Thymus (tissue), 11 donors: ENCODE data around the gene TGFA. TPM values are rescaled to one million over a fixed set of nuclear protein-coding genes. Genes with fewer than 3 reads are reported as not detected.
A peak's percentile ranks its signal among the peaks of the same experiment; 100 is the strongest.

ENCODE experiments used
- DNase-seq, 9 donors: peaks; one replicate each; pipeline ENCODE4 v3.0.0-alpha.2; 2013; ENCODE audit warnings: low spot score in 9 of 9, low read depth in 6 of 9, missing footprints in 1 of 9
- H3K27ac ChIP-seq, 2 donors: one replicate each; pipeline ENCODE4 v1.5.1; 2013; ENCODE audit warnings: control low read depth in 1 of 2, low read depth in 1 of 2, low read length in 1 of 2, mild to moderate bottlenecking in 1 of 2, moderate library complexity in 1 of 2
- H3K27me3 ChIP-seq, 2 donors: one replicate each; pipeline ENCODE4 v1.5.1; 2013; ENCODE audit warnings: low read length in 1 of 2; ENCODE audit not compliant: control insufficient read depth in 2 of 2, insufficient read depth in 1 of 2
- H3K36me3 ChIP-seq, 2 donors: one replicate each; pipeline ENCODE4 v1.5.1; 2013; ENCODE audit warnings: low read length in 1 of 2, mild to moderate bottlenecking in 1 of 2, moderate library complexity in 1 of 2; ENCODE audit not compliant: control insufficient read depth in 2 of 2, insufficient read depth in 2 of 2
- H3K4me1 ChIP-seq, 2 donors: one replicate each; pipeline ENCODE4 v1.5.1; 2013; ENCODE audit warnings: low read length in 2 of 2; ENCODE audit not compliant: control insufficient read depth in 2 of 2, insufficient read depth in 2 of 2
- H3K4me3 ChIP-seq, 2 donors: one replicate each; pipeline ENCODE4 v1.5.1; 2013; ENCODE audit warnings: low read length in 2 of 2, control low read depth in 1 of 2, mild to moderate bottlenecking in 1 of 2
- H3K9me3 ChIP-seq, 2 donors: one replicate each; pipeline ENCODE4 v1.5.1; 2013; ENCODE audit warnings: low read length in 1 of 2, mild to moderate bottlenecking in 1 of 2; ENCODE audit not compliant: control insufficient read depth in 2 of 2, insufficient read depth in 1 of 2
- WGBS: extraction: QIAGEN DNeasy Blood & Tissue Kit; methylation state at CpG from one replicate; pipeline ENCODE4 v1.1.7; 2013; 5-methylcytosine and 5-hydroxymethylcytosine counted together
- polyA plus RNA-seq: library from polyadenylated mRNA; stranded (reverse); fragments of 200-250 nt; gene quantifications from one replicate; pipeline ENCODE4 v1.2.3, GENCODE V29; 2013
- total RNA-seq: library from RNA; stranded (reverse); fragments of 120-200 nt; gene quantifications from one replicate; pipeline ENCODE4 v1.2.4, GENCODE V29; 2013
- donor health status: healthy.

TGFA gene
- total and polyA plus RNA-seq, 2 donors = 1.6 to 4.8 TPM

- Histone ChIP-seq H3K36me3 (no peaks in the 10 kb centered on the region), H3K4me3 (no peak overlapping the region), H3K4me1 (peaks cover 0 to 16% of the 10 kb centered on the region in 2 donors), H3K27ac (no peak overlapping the region), H3K27me3 (no peaks in the 10 kb centered on the region), H3K9me3 (no peaks in the 10 kb centered on the region)
- no peak for DNase-seq
- WGBS = 94% methylated on average over 5 of the region's 5 CpGs
Observed at GRCh38 chr2:70522627-70523026, 31.0 kb downstream of the TGFA start.

GRCh38 chr2:70520825-70521224, 32.8 kb downstream of the TGFA start:
- H3K4me3 ChIP-seq = no peak overlapping the region
- no peak overlapping the region for H3K27ac ChIP-seq
- H3K9me3 ChIP-seq = no peaks in the 10 kb centered on the region
- peaks cover 0 to 21% of the 10 kb centered on the region in 2 donors for H3K4me1 ChIP-seq
- no peaks in the 10 kb centered on the region for H3K27me3 ChIP-seq
- no peak for DNase-seq
- H3K36me3 ChIP-seq = no peaks in the 10 kb centered on the region
- WGBS = 93% methylated on average over 3 of the region's 3 CpGs

- Histone ChIP-seq H3K4me3 (no peak overlapping the region), H3K36me3 (no peaks in the 10 kb centered on the region), H3K9me3 (no peaks in the 10 kb centered on the region), H3K27ac (no peak overlapping the region), H3K27me3 (no peaks in the 10 kb centered on the region), H3K4me1 (peaks cover 0 to 19% of the 10 kb centered on the region in 2 donors)
- DNase-seq = no peak
- 94% methylated on average over 2 of the region's 2 CpGs for WGBS
Observed at GRCh38 chr2:70519453-70519852, 34.2 kb downstream of the TGFA start.

- Histone ChIP-seq H3K4me3 (no peak overlapping the region), H3K9me3 (no peaks in the 10 kb centered on the region), H3K4me1 (peaks cover 0 to 12% of the 10 kb centered on the region in 2 donors), H3K27me3 (no peaks in the 10 kb centered on the region), H3K36me3 (no peaks in the 10 kb centered on the region), H3K27ac (no peak overlapping the region)
- WGBS = 100% methylated on average over 1 of the region's 1 CpG
- no peak for DNase-seq
Observed at GRCh38 chr2:70518557-70518956, 35.1 kb downstream of the TGFA start.

- Histone ChIP-seq H3K27me3 (no peaks in the 10 kb centered on the region), H3K4me1 (peaks cover 0 to 9% of the 10 kb centered on the region in 2 donors), H3K4me3 (no peak overlapping the region), H3K27ac (no peak overlapping the region), H3K9me3 (no peaks in the 10 kb centered on the region), H3K36me3 (no peaks in the 10 kb centered on the region)
- no peak for DNase-seq
- WGBS = 96% methylated on average over 7 of the region's 7 CpGs
Observed at GRCh38 chr2:70517804-70518203, 35.8 kb downstream of the TGFA start.

- Histone ChIP-seq H3K9me3 (no peaks in the 10 kb centered on the region), H3K27me3 (no peaks in the 10 kb centered on the region), H3K4me1 (peaks cover 0 to 9% of the 10 kb centered on the region in 2 donors), H3K27ac (no peak overlapping the region), H3K36me3 (no peaks in the 10 kb centered on the region), H3K4me3 (no peak overlapping the region)
- peak in 1 of 9 donors; percentile 3 for DNase-seq
- WGBS = 83% methylated on average over 5 of the region's 5 CpGs
Observed at GRCh38 chr2:70516596-70516995, 37.0 kb downstream of the TGFA start.

GRCh38 chr2:70515938-70516337, 37.7 kb downstream of the TGFA start:
- Histone ChIP-seq H3K36me3 (no peaks in the 10 kb centered on the region), H3K4me3 (no peak overlapping the region), H3K27ac (no peak overlapping the region), H3K9me3 (no peaks in the 10 kb centered on the region), H3K27me3 (no peaks in the 10 kb centered on the region), H3K4me1 (peaks cover 0 to 9% of the 10 kb centered on the region in 2 donors)
- 20% methylated on average over 4 of the region's 4 CpGs for WGBS
- DNase-seq = peak in 1 of 9 donors; percentile 24

- no peaks in the 10 kb centered on the region for H3K36me3 ChIP-seq
- no peaks in the 10 kb centered on the region for H3K9me3 ChIP-seq
- H3K4me3 ChIP-seq = no peak overlapping the region
- DNase-seq = peak in 1 of 9 donors; percentile 6
- no peaks in the 10 kb centered on the region for H3K27me3 ChIP-seq
- 92% methylated on average over 15 of the region's 15 CpGs for WGBS
- H3K27ac ChIP-seq = no peak overlapping the region
- peaks cover 0 to 9% of the 10 kb centered on the region in 2 donors for H3K4me1 ChIP-seq
Observed at GRCh38 chr2:70514612-70515055, 39.0 kb downstream of the TGFA start.

- Histone ChIP-seq H3K27me3 (no peaks in the 10 kb centered on the region), H3K27ac (no peak overlapping the region), H3K9me3 (no peaks in the 10 kb centered on the region), H3K4me1 (peaks cover 0 to 9% of the 10 kb centered on the region in 2 donors), H3K36me3 (no peaks in the 10 kb centered on the region), H3K4me3 (no peak overlapping the region)
- no peak for DNase-seq
- 92% methylated on average over 4 of the region's 4 CpGs for WGBS
Observed at GRCh38 chr2:70513738-70514137, 39.9 kb downstream of the TGFA start.
